Endothelial cell (in vitro differentiated cells): ENCODE measurements around the gene SLC25A45. TPM values are rescaled to one million over a fixed set of nuclear protein-coding genes. Genes with fewer than 3 reads are reported as not detected.

Experiments
- DNase-seq: peaks from one replicate; pipeline ENCODE4 v3.0.0; 2021; ENCODE audit warnings: low spot score
- H3K27ac Mint-ChIP-seq: one replicate; pipeline ENCODE4 v1.8.0; 2021; ENCODE audit warnings: mixed read lengths, inconsistent platforms; ENCODE audit not compliant: unreplicated experiment
- H3K27me3 Mint-ChIP-seq: one replicate; pipeline ENCODE4 v1.8.0; 2021; ENCODE audit warnings: mild to moderate bottlenecking, moderate library complexity, mixed read lengths, inconsistent platforms; ENCODE audit not compliant: unreplicated experiment
- H3K36me3 Mint-ChIP-seq: one replicate; pipeline ENCODE4 v1.8.0; 2021; ENCODE audit warnings: mild to moderate bottlenecking, low read depth, mixed read lengths, inconsistent platforms; ENCODE audit not compliant: unreplicated experiment
- H3K4me1 Mint-ChIP-seq: one replicate; pipeline ENCODE4 v1.8.0; 2021; ENCODE audit warnings: mild to moderate bottlenecking, mixed read lengths, inconsistent platforms; ENCODE audit not compliant: unreplicated experiment
- H3K4me3 Mint-ChIP-seq: one replicate; pipeline ENCODE4 v1.8.0; 2021; ENCODE audit warnings: mild to moderate bottlenecking, mixed read lengths, inconsistent platforms; ENCODE audit not compliant: unreplicated experiment
- H3K9me3 Mint-ChIP-seq: one replicate; pipeline ENCODE4 v1.8.0; 2021; ENCODE audit warnings: mixed read lengths, inconsistent platforms; ENCODE audit not compliant: unreplicated experiment
- CTCF ChIP-seq: fragments of 200-600 bp; sonication (generic); IDR thresholded peaks from one replicate; pipeline ENCODE4 v1.5.0; 2021; ENCODE audit warnings: antibody characterized with exemption; ENCODE audit not compliant: unreplicated experiment
- total RNA-seq: library from RNA; stranded (reverse); fragmentation: NEBNext Ultra II Directional; extraction: Animal tissue kit (Norgen Biotek cat#: 25700); gene quantifications from one replicate; pipeline ENCODE4 v1.2.1, GENCODE V29; 2021; ENCODE audit not compliant: unreplicated experiment

Gene SLC25A45
- total RNA-seq, 1 donor from 2014 or later: 3.3 TPM

GRCh38 chr11:65429068-65429681, 46.7 kb upstream of the SLC25A45 start:
- Mint-ChIP-seq H3K4me1 (peaks cover 50% of the 10 kb centered on the region), H3K4me3 (no peak overlapping the region)

GRCh38 chr11:65428578-65429067, 46.2 kb upstream of the SLC25A45 start:
- Mint-ChIP-seq H3K4me3 (no peak overlapping the region), H3K4me1 (peaks cover 55% of the 10 kb centered on the region), H3K27me3 (peaks cover 9% of the 10 kb centered on the region), H3K36me3 (no peaks in the 10 kb centered on the region), H3K27ac (no peak overlapping the region), H3K9me3 (no peaks in the 10 kb centered on the region)
- TF ChIP-seq CTCF: no peak
- DNase-seq: no peak

More at GRCh38 chr11:65429068-65429681, 46.7 kb upstream of the SLC25A45 start:
- Mint-ChIP-seq H3K36me3 (no peaks in the 10 kb centered on the region), H3K9me3 (no peaks in the 10 kb centered on the region), H3K27ac (no peak overlapping the region), H3K27me3 (peaks cover 6% of the 10 kb centered on the region)
- DNase-seq: no peak
- TF ChIP-seq CTCF: no peak

- H3K27ac Mint-ChIP-seq: no peak overlapping the region
- peaks cover 61% of the 10 kb centered on the region for H3K4me1 Mint-ChIP-seq
- H3K4me3 Mint-ChIP-seq: peak overlapping the region; percentile 29
- DNase-seq: no peak
- TF ChIP-seq CTCF: no peak
- H3K9me3 Mint-ChIP-seq: no peaks in the 10 kb centered on the region
- peaks cover 11% of the 10 kb centered on the region for H3K27me3 Mint-ChIP-seq
- no peaks in the 10 kb centered on the region for H3K36me3 Mint-ChIP-seq
Observed at GRCh38 chr11:65427691-65428577, 45.5 kb upstream of the SLC25A45 start.

- no peak for DNase-seq
- Mint-ChIP-seq H3K4me3 (peak overlapping the region; percentile 29), H3K27me3 (peaks cover 16% of the 10 kb centered on the region), H3K27ac (no peak overlapping the region), H3K36me3 (peaks cover 4% of the 10 kb centered on the region), H3K4me1 (peaks cover 65% of the 10 kb centered on the region), H3K9me3 (no peaks in the 10 kb centered on the region)
- TF ChIP-seq CTCF: no peak
Observed at GRCh38 chr11:65426839-65427690, 44.6 kb upstream of the SLC25A45 start.
